Measurements from ENCODE around the gene CAP2.

GRCh38 chr6:17601386-17601703 is 207.9 kb downstream of the CAP2 start:
- TF ChIP-seq TAF1 (IDR thresholded peaks at IDR 0.05; ENCODE audit: borderline replicate concordance, insufficient read depth, low read length) (no peak), FOXP2 (optimal IDR thresholded peaks at IDR 0.05; ENCODE audit: borderline replicate concordance, extremely low read depth, extremely low read length, insufficient read depth) (no peak), SIN3A (IDR thresholded peaks at IDR 0.05; ENCODE audit: borderline replicate concordance, insufficient read depth, low read length) (no peak)
